Natural killer cell (primary cell): Measurements from ENCODE around the gene BNC1. TPM values are rescaled to one million over a fixed set of nuclear protein-coding genes. Genes with fewer than 3 reads are reported as not detected.

ENCODE experiments used
- ATAC-seq, 3 donors: fragments of 150-1000 bp in 2 of 3; fragments of 200-7000 bp in 1 of 3; cut with Tn5 transposase; 1 replicate in 1 of 3; 2 replicates in 2 of 3; pipeline ENCODE4 v1.10.0; 2021; ENCODE audit warnings: mild to moderate bottlenecking in 2 of 3, moderate library complexity in 2 of 3
- DNase-seq, 2 donors: peaks; one replicate each; pipeline versions ENCODE4 v3.0.0 to v3.0.0-alpha.2; 2013 to 2021; ENCODE audit warnings: mixed read lengths in 1 of 2
- H3K27ac ChIP-seq: one replicate; pipeline ENCODE4 v1.5.1; 2013; ENCODE audit warnings: mild to moderate bottlenecking, low read length
- H3K27me3 ChIP-seq: one replicate; pipeline ENCODE4 v1.6.1; 2013; ENCODE audit warnings: low read length; ENCODE audit not compliant: control insufficient read depth, insufficient read depth
- H3K36me3 ChIP-seq: one replicate; pipeline ENCODE4 v1.6.1; 2013; ENCODE audit warnings: low read length; ENCODE audit not compliant: control insufficient read depth, insufficient read depth
- H3K4me1 ChIP-seq: one replicate; pipeline ENCODE4 v1.6.1; 2013; ENCODE audit warnings: low read length; ENCODE audit not compliant: control insufficient read depth, insufficient read depth
- H3K4me3 ChIP-seq: one replicate; pipeline ENCODE4 v1.5.1; 2013; ENCODE audit warnings: low read length
- H3K9me3 ChIP-seq: one replicate; pipeline ENCODE4 v1.6.1; 2013; ENCODE audit warnings: low read length; ENCODE audit not compliant: control insufficient read depth, insufficient read depth
- H3K27ac Mint-ChIP-seq, 2 donors: one replicate each; pipeline ENCODE4 v1.8.0; 2022; ENCODE audit warnings: mild to moderate bottlenecking in 2 of 2, mixed read lengths in 2 of 2, moderate library complexity in 1 of 2
- H3K27me3 Mint-ChIP-seq, 2 donors: one replicate each; pipeline ENCODE4 v1.8.0; 2022; ENCODE audit warnings: low read depth in 2 of 2, mixed read lengths in 2 of 2
- H3K36me3 Mint-ChIP-seq: one replicate; pipeline ENCODE4 v1.8.0; 2022; ENCODE audit warnings: mixed read lengths
- H3K4me1 Mint-ChIP-seq, 2 donors: one replicate each; pipeline ENCODE4 v1.8.0; 2022; ENCODE audit warnings: mixed read lengths in 2 of 2
- H3K4me3 Mint-ChIP-seq: one replicate; pipeline ENCODE4 v1.8.0; 2022; ENCODE audit warnings: mild to moderate bottlenecking, moderate library complexity, mixed read lengths
- H3K9me3 Mint-ChIP-seq, 2 donors: one replicate each; pipeline ENCODE4 v1.8.0; 2022; ENCODE audit warnings: mixed read lengths in 2 of 2
- CTCF ChIP-seq: fragments of 200-600 bp; IDR thresholded peaks from one replicate; pipeline ENCODE4 v1.8.0; 2022; ENCODE audit warnings: antibody characterized with exemption
- WGBS: methylation state at CpG from one replicate; pipeline ENCODE4 v1.1.7; 2013; ENCODE audit warnings: missing lambda C conversion rate; ENCODE audit not compliant: insufficient coverage; 5-methylcytosine and 5-hydroxymethylcytosine counted together
- intact Hi-C: fragments of 100-400 bp; cut with micrococcal nuclease; formaldehyde crosslinking; loops from one replicate; pipeline ENCODE4 v1.14.2; 2022
- total RNA-seq, 4 donors: library from RNA; stranded (reverse); fragments of 120-200 nt in 1 of 4; gene quantifications; one replicate each; pipeline versions ENCODE4 v1.2.3 to v1.2.4, GENCODE V29; 2013 to 2022

The BNC1 gene
- total RNA-seq: not detected
- not detected for total RNA-seq (2013)

- no peaks in the 10 kb centered on the region for H3K9me3 ChIP-seq
- peaks cover 29% of the 10 kb centered on the region for H3K27me3 ChIP-seq
- no peak within 1 kb of the TSS for H3K4me3 ChIP-seq
- H3K9me3 Mint-ChIP-seq: no peaks in the 10 kb centered on the region
- peaks cover 8% of the 10 kb centered on the region for H3K36me3 Mint-ChIP-seq
- H3K27ac ChIP-seq: no peak within 1 kb of the TSS
- H3K27ac Mint-ChIP-seq: no peak within 1 kb of the TSS
- no peak for TF ChIP-seq CTCF
- ATAC-seq (peak in 1 of 3 donors; percentile 49), DNase-seq (no peak)
- peak within 1 kb of the TSS; percentile 78 for H3K4me3 Mint-ChIP-seq
- peaks cover 7% of the 10 kb centered on the region for H3K4me1 ChIP-seq
- peaks cover 0 to 10% of the 10 kb centered on the region in 2 donors for H3K4me1 Mint-ChIP-seq
- intact Hi-C loops: no loop called here
- H3K27me3 Mint-ChIP-seq: peaks cover 47 to 77% of the 10 kb centered on the region in 2 donors
- H3K36me3 ChIP-seq: no peaks in the 10 kb centered on the region
- WGBS: 3% methylated on average over 84 of the region's 93 CpGs
Measured at GRCh38 chr15:83284559-83285283, at the start of gene BNC1. BNC1 (minus strand) TSS chr15:83284664; CDS start chr15:83284628, 36 bp downstream.

- Mint-ChIP-seq H3K4me3 (no peak overlapping the region), H3K4me1 (no peaks in the 10 kb centered on the region), H3K27me3 (no peaks in the 10 kb centered on the region), H3K27ac (no peak overlapping the region), H3K36me3 (no peaks in the 10 kb centered on the region), H3K9me3 (no peaks in the 10 kb centered on the region)
- ATAC-seq: no peak
- intact Hi-C loops: no loop called here
- Histone ChIP-seq H3K4me3 (no peak overlapping the region), H3K27me3 (no peaks in the 10 kb centered on the region), H3K9me3 (no peaks in the 10 kb centered on the region), H3K27ac (no peak overlapping the region), H3K36me3 (no peaks in the 10 kb centered on the region), H3K4me1 (no peaks in the 10 kb centered on the region)
- WGBS: 87% methylated on average over 4 of the region's 4 CpGs
- DNase-seq: no peak
- TF ChIP-seq CTCF: no peak
Measured at GRCh38 chr15:83327041-83327440, 42.6 kb upstream of the BNC1 start.

- no peaks in the 10 kb centered on the region for H3K4me1 ChIP-seq
- no peaks in the 10 kb centered on the region for H3K36me3 ChIP-seq
- H3K4me3 Mint-ChIP-seq: no peak overlapping the region
- no peaks in the 10 kb centered on the region for H3K27me3 ChIP-seq
- no peak for DNase-seq
- no peak for ATAC-seq
- H3K9me3 ChIP-seq: no peaks in the 10 kb centered on the region
- H3K27ac Mint-ChIP-seq: no peak overlapping the region
- TF ChIP-seq CTCF: no peak
- WGBS: 88% methylated on average over 2 of the region's 2 CpGs
- H3K9me3 Mint-ChIP-seq: no peaks in the 10 kb centered on the region
- H3K4me1 Mint-ChIP-seq: no peaks in the 10 kb centered on the region
- intact Hi-C loops: no loop called here
- H3K4me3 ChIP-seq: no peak overlapping the region
- H3K36me3 Mint-ChIP-seq: no peaks in the 10 kb centered on the region
- H3K27me3 Mint-ChIP-seq: peaks cover 0 to 17% of the 10 kb centered on the region in 2 donors
- no peak overlapping the region for H3K27ac ChIP-seq
Measured at GRCh38 chr15:83324799-83325198, 40.3 kb upstream of the BNC1 start.

- Mint-ChIP-seq H3K36me3 (no peaks in the 10 kb centered on the region), H3K4me3 (no peak overlapping the region), H3K27ac (no peak overlapping the region), H3K9me3 (no peaks in the 10 kb centered on the region), H3K27me3 (peaks cover 0 to 31% of the 10 kb centered on the region in 2 donors), H3K4me1 (no peaks in the 10 kb centered on the region)
- H3K36me3 ChIP-seq: no peaks in the 10 kb centered on the region
- no peak for ATAC-seq
- H3K27ac ChIP-seq: no peak overlapping the region
- H3K9me3 ChIP-seq: no peaks in the 10 kb centered on the region
- intact Hi-C loops: no loop called here
- H3K27me3 ChIP-seq: no peaks in the 10 kb centered on the region
- no peaks in the 10 kb centered on the region for H3K4me1 ChIP-seq
- 95% methylated on average over 9 of the region's 9 CpGs for whole genome bisulfite sequencing
- TF ChIP-seq CTCF: no peak
- H3K4me3 ChIP-seq: no peak overlapping the region
- DNase-seq: no peak
Measured at GRCh38 chr15:83323296-83323711, 38.8 kb upstream of the BNC1 start.
